ENCODE data around the gene DALRD3.
A peak's percentile ranks its signal among the peaks of the same experiment; 100 is the strongest.

DALRD3 gene

DNA sequence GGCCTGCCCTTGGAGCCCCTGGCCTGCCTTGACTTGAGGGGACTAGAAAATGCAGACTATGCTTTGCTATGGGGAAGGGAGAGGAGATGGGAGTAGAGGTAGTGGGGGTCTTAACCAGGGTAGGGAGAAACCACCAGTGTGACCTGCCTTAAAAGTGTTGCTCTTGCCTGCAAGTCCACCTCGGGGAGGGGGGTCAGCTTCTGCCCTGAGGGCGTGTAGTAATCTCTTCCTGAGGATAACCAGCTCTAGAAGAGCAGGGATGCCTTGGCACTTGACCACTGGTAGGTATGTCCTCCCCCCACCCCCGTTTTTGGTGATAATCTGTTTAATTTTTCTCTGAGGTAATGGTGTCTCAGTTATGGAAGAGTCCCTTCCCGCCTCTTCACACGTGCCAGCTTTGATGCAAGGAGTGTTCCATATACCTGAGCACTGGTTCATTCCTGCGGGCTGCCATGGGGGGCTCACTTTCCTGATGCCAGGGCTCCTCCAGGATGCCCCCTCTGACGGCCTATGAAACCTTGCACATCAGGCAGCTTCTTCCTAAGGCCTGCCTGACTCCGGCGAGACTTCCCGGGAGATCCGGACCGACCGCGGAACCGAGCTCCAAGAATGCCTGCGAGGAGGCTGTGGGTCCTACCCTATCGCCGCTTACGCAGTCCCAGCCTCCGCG lies 29.1 kb downstream of the DALRD3 start:
- no peak for TF ChIP-seq POLR2A (IDR thresholded peaks at IDR 0.05; ENCODE audit: low read depth, low read length)
- peak; percentile 30 for DNase-seq (ENCODE audit: insufficient read length, low spot score)
- no peak for FAIRE-seq

DNA sequence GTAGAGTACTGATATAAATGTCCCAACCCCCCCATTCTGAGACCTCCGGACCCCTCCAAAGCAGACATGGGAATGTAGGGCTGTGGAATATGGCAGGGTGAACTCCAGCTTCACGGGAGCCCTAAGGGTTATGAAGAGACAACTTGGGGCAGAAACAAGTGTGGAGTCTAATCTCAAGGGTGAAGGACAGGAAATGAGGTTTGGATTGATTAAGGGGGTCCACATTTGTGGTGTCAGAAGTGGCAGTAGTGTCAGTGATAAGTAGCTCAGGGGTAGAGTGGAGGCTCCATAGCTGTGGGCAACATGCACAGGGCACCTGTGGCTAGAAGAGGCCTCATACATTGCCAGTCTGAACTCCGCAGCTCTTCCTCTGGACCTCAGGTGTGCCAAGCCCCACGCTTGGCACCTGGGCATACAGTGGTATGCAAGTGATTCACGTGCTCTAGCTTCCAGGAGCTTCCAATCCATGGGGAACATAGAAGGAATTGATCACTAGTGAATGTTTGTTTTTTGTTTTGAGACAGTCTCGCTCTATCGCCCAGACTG lies 32.5 kb downstream of the DALRD3 start:
- no peak for TF ChIP-seq POLR2A (IDR thresholded peaks at IDR 0.05; ENCODE audit: low read depth, low read length)
- no peak for DNase-seq (ENCODE audit: insufficient read length, low spot score)
- no peak for FAIRE-seq

DNA sequence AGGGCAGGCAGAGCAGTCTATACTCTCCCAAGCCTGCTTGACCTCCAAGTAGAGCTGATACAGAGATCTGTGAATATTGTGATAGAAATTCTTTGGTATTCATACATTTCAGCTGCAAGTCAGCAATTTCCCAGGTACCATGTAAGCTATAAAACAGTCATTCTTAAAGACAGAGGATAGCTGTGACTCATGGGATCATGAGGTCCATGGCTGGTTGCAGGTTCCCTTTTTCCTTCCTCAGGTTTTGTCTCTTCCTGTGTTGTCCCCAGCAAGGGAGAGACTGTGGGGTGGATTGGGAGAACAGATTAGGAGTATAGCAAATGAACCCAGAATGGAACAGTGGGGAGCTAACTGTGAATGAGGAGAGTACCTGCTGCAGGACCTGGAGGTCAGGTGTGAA lies 33.7 kb downstream of the DALRD3 start:
- FAIRE-seq: no peak

DNA sequence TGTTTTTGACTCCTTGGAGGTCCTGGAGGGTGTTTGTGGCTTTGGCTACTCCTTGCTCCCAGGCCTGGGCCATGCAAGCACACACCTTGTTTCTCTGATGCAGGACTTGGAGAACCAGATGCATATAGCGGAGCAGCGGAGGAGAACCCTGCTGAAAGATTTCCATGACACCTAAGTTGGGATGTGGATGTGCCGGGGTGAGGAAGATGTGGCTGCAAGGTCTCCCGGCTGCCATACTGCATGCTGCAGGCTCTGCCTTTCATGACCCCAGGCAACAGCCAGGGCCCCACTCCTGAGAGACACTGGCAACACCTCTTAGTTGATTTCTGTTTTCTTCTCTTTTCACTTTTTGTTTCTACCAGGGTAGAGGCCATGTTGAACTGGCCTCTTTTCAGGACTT lies 35.3 kb downstream of the DALRD3 start:
- DNase-seq (ENCODE audit: insufficient read length, low spot score) (no peak), FAIRE-seq (no peak)
- no peak for TF ChIP-seq POLR2A (IDR thresholded peaks at IDR 0.05; ENCODE audit: low read depth, low read length)

More for the DNA sequence above, 33.7 kb downstream of the DALRD3 start:
- no peak for TF ChIP-seq POLR2A (IDR thresholded peaks at IDR 0.05; ENCODE audit: low read depth, low read length)
- no peak for DNase-seq (ENCODE audit: insufficient read length, low spot score)

DNA sequence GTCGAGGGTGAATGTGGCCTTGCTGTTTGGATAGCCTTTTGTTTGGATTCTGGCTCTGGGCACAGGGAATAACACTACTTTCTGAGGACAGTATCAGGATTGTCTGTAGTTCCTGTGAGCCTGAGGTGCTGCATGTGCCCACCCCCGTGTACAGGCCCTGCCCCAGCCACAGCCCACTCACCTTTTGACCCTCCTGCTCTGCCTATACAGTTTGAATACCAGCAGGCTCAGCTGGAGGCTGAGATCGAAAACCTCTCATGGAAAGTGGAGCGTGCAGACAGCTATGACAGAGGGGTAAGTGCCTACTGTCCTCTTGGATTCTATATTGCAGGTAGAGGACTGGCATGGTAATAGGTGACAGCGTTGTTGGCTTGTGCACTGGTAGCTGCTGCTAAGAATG lies 35.7 kb downstream of the DALRD3 start:
- FAIRE-seq: no peak
- TF ChIP-seq POLR2A (IDR thresholded peaks at IDR 0.05; ENCODE audit: low read depth, low read length): no peak

DNA sequence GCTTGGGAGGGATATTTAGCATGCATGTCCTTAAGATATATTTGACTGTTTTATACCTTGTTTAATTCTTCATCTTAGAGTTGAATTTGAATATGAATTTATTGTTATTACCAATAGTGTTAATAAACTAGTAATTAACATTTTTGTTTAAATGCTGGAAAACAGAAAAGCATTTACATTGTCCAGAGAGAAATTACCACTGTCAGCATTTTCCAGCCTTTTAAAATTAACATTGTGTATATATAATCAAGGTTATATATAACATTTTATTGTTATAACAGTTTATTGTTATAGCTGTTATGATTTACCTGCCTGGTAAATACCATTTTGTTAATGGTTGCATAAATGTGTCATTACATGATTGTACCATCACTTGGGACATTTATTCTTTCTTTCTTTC lies 36.4 kb downstream of the DALRD3 start:
- no peak for TF ChIP-seq POLR2A (IDR thresholded peaks at IDR 0.05; ENCODE audit: low read depth, low read length)
- no peak for DNase-seq (ENCODE audit: insufficient read length, low spot score)
- no peak for FAIRE-seq

More for the DNA sequence above, 35.7 kb downstream of the DALRD3 start:
- DNase-seq (ENCODE audit: insufficient read length, low spot score): no peak

DNA sequence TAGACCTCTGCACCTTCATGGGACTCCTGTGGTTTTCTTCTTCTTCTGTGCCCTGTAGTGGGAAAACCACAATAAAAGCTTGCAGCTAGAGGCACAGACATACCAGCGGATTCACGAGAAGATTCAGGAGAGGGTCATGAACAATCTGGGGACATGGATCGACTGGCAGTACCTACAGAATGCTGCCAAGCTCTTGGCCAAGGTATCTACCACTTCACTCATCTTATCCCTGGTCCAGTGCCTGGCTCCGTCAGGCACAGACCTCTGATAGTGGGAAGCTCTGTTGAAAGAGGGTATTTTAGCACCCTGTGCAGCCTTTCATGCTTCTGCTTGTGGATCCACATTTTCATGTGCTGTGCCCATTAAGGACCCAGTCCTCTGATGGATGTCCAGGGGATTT lies 38.1 kb downstream of the DALRD3 start:
- no peak for TF ChIP-seq POLR2A (IDR thresholded peaks at IDR 0.05; ENCODE audit: low read depth, low read length)
- DNase-seq (ENCODE audit: insufficient read length, low spot score) (no peak), FAIRE-seq (no peak)

DNA sequence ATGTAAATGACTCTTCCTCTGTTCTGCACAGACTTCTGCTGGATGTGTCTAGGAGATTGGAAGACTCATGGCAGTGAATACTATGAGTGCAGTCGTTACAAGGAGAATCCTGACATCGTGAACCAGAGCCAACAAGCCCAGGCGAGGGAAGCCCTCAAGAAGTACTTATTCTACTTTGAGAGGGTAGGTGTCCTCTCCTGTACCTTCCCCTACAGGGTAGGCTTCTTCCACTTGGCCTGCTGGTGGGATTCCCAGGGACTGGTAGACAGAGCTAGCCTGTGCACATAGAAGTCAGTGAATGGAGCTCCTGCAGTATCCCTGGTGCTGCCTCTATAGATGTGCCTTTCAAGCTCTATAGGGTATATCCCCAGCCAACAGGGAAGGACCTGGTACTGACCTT lies 38.9 kb downstream of the DALRD3 start:
- TF ChIP-seq POLR2A (IDR thresholded peaks at IDR 0.05; ENCODE audit: low read depth, low read length): no peak
- FAIRE-seq (no peak), DNase-seq (ENCODE audit: insufficient read length, low spot score) (no peak)

DNA sequence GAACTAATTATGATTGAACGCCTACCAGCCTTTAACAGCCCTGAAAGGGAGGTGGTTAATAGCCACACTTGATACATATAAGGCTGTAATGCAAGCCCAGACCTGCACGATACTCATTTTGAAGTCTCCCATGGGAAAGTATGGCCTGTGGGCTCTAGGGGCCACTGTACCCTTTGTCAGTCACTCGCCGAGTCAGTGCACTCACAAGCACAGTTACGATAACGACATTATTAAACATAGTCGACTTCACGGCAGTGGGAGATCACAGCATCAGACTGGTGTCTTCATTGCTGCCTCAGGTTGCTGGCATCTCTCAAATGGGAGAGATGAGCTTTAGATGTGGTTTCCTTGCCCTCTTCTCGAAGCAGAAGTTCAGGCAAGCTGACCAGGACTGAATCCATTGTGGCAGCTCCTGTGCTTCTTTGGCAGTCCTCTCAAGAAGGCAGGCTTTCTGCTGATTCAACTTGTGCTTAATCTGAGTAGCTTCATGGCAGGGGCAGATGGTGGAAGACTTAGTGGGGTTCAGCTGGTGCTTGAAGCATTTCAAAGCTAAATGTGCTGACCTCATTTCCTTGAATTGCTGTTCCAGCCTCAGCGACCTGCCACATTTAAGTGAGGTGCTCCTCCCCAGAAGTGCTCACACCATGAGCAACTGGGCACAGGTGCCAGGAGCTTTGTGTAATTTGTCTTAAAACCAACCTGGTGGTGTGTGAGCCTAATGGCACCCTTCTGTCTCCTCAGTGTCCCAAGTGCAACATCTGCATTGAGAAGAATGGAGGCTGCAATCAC lies 44.1 kb downstream of the DALRD3 start:
- DNase-seq (ENCODE audit: insufficient read length, low spot score) (no peak), FAIRE-seq (no peak)
- no peak for TF ChIP-seq POLR2A (IDR thresholded peaks at IDR 0.05; ENCODE audit: low read depth, low read length)

DNA sequence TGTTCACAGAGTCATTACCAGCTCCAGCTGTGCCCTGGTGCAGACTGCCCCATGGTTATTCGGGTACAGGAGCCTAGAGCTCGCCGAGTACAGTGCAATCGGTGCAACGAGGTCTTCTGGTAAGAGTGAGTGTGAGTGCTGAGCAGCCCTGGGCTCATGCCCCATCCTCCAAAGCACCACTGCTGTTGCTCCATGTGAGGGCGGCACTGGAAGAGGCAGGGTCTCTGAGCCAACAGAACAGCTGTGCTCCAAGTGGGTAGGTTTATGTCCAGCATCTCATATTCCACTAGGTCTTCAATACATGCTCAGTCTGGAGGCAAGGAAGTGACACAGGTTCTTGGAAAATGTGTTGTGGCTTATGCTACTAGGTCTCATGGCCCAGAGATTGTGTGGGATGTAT lies 47.8 kb downstream of the DALRD3 start:
- no peak for DNase-seq (ENCODE audit: insufficient read length, low spot score)
- no peak for TF ChIP-seq POLR2A (IDR thresholded peaks at IDR 0.05; ENCODE audit: low read depth, low read length)
- FAIRE-seq: no peak

DNA sequence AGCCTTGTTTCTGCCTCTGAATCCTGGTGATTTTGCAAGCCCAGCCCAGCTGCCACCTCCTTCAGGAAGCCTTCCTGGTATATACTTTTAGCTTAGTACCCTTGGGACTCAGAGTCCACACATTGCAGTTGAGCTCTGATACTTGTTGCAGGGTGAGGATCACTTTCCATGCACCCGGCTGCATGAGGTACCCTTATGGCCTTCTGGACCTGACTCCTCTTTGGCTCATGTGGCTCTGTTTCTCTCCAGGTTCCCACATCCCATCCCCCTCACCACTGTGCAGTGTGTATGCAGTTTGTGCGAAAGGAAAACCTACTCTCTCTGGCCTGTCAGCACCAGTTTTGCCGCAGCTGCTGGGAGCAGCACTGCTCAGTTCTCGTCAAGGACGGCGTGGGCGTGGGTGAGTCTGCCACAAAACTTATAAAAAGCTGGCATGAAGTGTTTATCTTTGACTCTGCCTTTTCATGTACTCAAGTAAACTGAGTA lies 51.5 kb downstream of the DALRD3 start:
- FAIRE-seq (no peak), DNase-seq (ENCODE audit: insufficient read length, low spot score) (no peak)
- no peak for TF ChIP-seq POLR2A (IDR thresholded peaks at IDR 0.05; ENCODE audit: low read depth, low read length)

DNA sequence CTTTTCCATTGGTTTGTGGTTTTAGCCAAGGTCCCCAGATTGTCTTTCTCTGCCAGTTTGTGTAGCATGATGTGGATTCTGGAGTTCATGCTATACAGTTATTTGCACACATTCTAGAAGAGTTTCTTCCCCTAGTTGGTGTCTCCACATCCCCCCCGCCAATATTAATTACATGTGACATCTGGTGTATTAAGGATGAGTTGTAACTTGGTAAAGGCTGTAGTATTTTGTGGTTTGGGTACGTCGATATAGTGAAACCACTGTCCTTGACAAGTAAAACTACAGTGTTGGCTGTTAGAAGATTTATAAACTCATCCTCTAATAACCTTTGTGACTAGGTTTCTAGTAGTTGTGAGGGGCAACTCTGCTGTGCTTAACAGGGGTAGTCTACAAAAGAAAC lies 52.0 kb downstream of the DALRD3 start:
- DNase-seq (ENCODE audit: insufficient read length, low spot score) (no peak), FAIRE-seq (no peak)
- no peak for TF ChIP-seq POLR2A (IDR thresholded peaks at IDR 0.05; ENCODE audit: low read depth, low read length)

Data from H54 (cell line).